Lung (tissue), 12 donors: ENCODE results near the gene IMMT. TPM values are rescaled to one million over a fixed set of nuclear protein-coding genes. Genes with fewer than 3 reads are reported as not detected.

Experiments
- ATAC-seq: fragments of 200-7000 bp; cut with Tn5 transposase; one replicate; pipeline ENCODE4 v1.9.1; 2020; ENCODE audit warnings: moderate number of reproducible peaks; ENCODE audit not compliant: insufficient read depth, low FRiP score
- DNase-seq, 3 donors: peaks; one replicate each; pipeline ENCODE4 v3.0.0-alpha.2; 2013 to 2017
- H3K27ac ChIP-seq, 2 donors: one replicate each; pipeline ENCODE4 v1.5.1; 2013; ENCODE audit warnings: mild to moderate bottlenecking in 2 of 2, moderate library complexity in 2 of 2, control low read depth in 1 of 2, inconsistent platforms in 1 of 2, low read depth in 1 of 2, low read length in 1 of 2
- H3K27me3 ChIP-seq, 3 donors: one replicate each; pipeline ENCODE4 v1.5.1; 2013; ENCODE audit warnings: low read length in 2 of 3; ENCODE audit not compliant: control insufficient read depth in 3 of 3, insufficient read depth in 3 of 3
- H3K36me3 ChIP-seq, 4 donors: one replicate each; pipeline ENCODE4 v1.5.1; 2013; ENCODE audit warnings: low read length in 4 of 4, mild to moderate bottlenecking in 1 of 4, moderate library complexity in 1 of 4; ENCODE audit not compliant: control insufficient read depth in 4 of 4, insufficient read depth in 4 of 4
- H3K4me1 ChIP-seq, 5 donors: one replicate each; pipeline ENCODE4 v1.5.1; 2013; ENCODE audit warnings: low read length in 5 of 5, mild to moderate bottlenecking in 2 of 5, moderate library complexity in 1 of 5; ENCODE audit not compliant: control insufficient read depth in 5 of 5, insufficient read depth in 5 of 5
- H3K4me3 ChIP-seq: one replicate; pipeline ENCODE4 v1.5.1; 2013; ENCODE audit warnings: mild to moderate bottlenecking, control low read depth, moderate library complexity
- H3K9ac ChIP-seq, 2 donors: one replicate each; pipeline ENCODE4 v1.5.1; 2013; ENCODE audit warnings: low read length in 2 of 2, control low read depth in 1 of 2; ENCODE audit not compliant: insufficient read depth in 1 of 2
- H3K9me3 ChIP-seq, 4 donors: one replicate each; pipeline ENCODE4 v1.5.1; 2013; ENCODE audit warnings: low read length in 3 of 4, mild to moderate bottlenecking in 1 of 4, moderate library complexity in 1 of 4; ENCODE audit not compliant: control insufficient read depth in 4 of 4, insufficient read depth in 3 of 4
- CTCF ChIP-seq: IDR thresholded peaks from 2 replicates; pipeline ENCODE4 v1.5.1; 2012; ENCODE audit warnings: mild to moderate bottlenecking; ENCODE audit errors: control extremely low read depth, extremely low read depth
- WGBS, 2 donors: extraction: QIAGEN DNeasy Blood & Tissue Kit; methylation state at CpG; one replicate each; pipeline ENCODE4 v1.1.7; 2013; 5-methylcytosine and 5-hydroxymethylcytosine counted together
- polyA plus RNA-seq, 2 donors: library from polyadenylated mRNA; stranded (reverse); fragments of 200-250 nt; gene quantifications; one replicate each; pipeline ENCODE4 v1.2.1, GENCODE V29; 2013
- total RNA-seq, 2 donors: library from RNA; depleted of rRNA in 1 of 2; stranded (reverse); fragments of >200 nt in 1 of 2; gene quantifications; one replicate each; pipeline ENCODE4 v1.2.1, GENCODE V29; 2014 to 2021
- donor health status: control.
- donor health status: control.
- donor health status: Bipolar disorder and iron deficiency.
- donor health status: healthy.
- donor health status: DM: yes; HTN: yes; CAD: no.

IMMT gene
- total and polyA plus RNA-seq, 4 donors, result 22.8 to 63.4 (median 48.2) TPM

GRCh38 chr2:86174445-86174844, 20.8 kb downstream of the IMMT start:
- ATAC-seq (no peak), DNase-seq (no peak)
- Histone ChIP-seq H3K9me3 (no peaks in the 10 kb centered on the region), H3K27ac (no peak overlapping the region), H3K27me3 (no peaks in the 10 kb centered on the region), H3K9ac (no peak overlapping the region), H3K36me3 (peaks cover 13 to 31% (median 26%) of the 10 kb centered on the region in 4 donors), H3K4me3 (no peak overlapping the region), H3K4me1 (peaks cover 0 to 10% (median 0%) of the 10 kb centered on the region in 5 donors)
- WGBS, 2 donors, result 23 to 47% methylated on average over 2 of the region's 2 CpGs
- no peak for TF ChIP-seq CTCF

- no peak for DNase-seq
- ATAC-seq, result no peak
- H3K36me3 ChIP-seq, result peaks cover 9 to 26% (median 23%) of the 10 kb centered on the region in 4 donors
- no peak overlapping the region for H3K4me3 ChIP-seq
- peaks cover 0 to 10% (median 0%) of the 10 kb centered on the region in 5 donors for H3K4me1 ChIP-seq
- TF ChIP-seq CTCF, result no peak
- H3K9me3 ChIP-seq, result no peaks in the 10 kb centered on the region
- H3K27me3 ChIP-seq, result no peaks in the 10 kb centered on the region
- no peak overlapping the region for H3K27ac ChIP-seq
- H3K9ac ChIP-seq, result no peak overlapping the region
- WGBS, 2 donors, result 81 to 95% methylated on average over 2 of the region's 2 CpGs
These were observed 22.7 kb downstream of the IMMT start for GRCh38 chr2:86172610-86173009.

GRCh38 chr2:86171295-86171694, 24.0 kb downstream of the IMMT start:
- WGBS, 2 donors, result 92 to 93% methylated on average over 3 of the region's 3 CpGs
- TF ChIP-seq CTCF, result no peak
- ATAC-seq (no peak), DNase-seq (no peak)
- no peaks in the 10 kb centered on the region for H3K27me3 ChIP-seq
- H3K9me3 ChIP-seq, result no peaks in the 10 kb centered on the region
- H3K4me1 ChIP-seq, result peaks cover 0 to 7% (median 0%) of the 10 kb centered on the region in 5 donors
- peaks cover 10 to 28% (median 18%) of the 10 kb centered on the region in 4 donors for H3K36me3 ChIP-seq
- no peak overlapping the region for H3K4me3 ChIP-seq
- no peak overlapping the region for H3K27ac ChIP-seq
- H3K9ac ChIP-seq, result no peak overlapping the region

GRCh38 chr2:86170449-86170848, 24.8 kb downstream of the IMMT start:
- ATAC-seq, result no peak
- Histone ChIP-seq H3K4me1 (no peaks in the 10 kb centered on the region), H3K9me3 (no peaks in the 10 kb centered on the region), H3K9ac (no peak overlapping the region), H3K36me3 (peaks cover 11 to 33% (median 16%) of the 10 kb centered on the region in 4 donors), H3K27me3 (no peaks in the 10 kb centered on the region), H3K27ac (no peak overlapping the region), H3K4me3 (no peak overlapping the region)
- DNase-seq, result no peak
- TF ChIP-seq CTCF, result no peak
- 87 to 91% methylated on average over 4 of the region's 4 CpGs for WGBS, 2 donors
